GM18909 (cell line): ENCODE data around the gene FAM90A26.
"Not testable (repeated sequence)": the region's sequence is repeated elsewhere in the genome, so short reads cannot be mapped to it uniquely, and the experiment has no call there.

Source experiments
- ATAC-seq: cut with Tn5 transposase; IDR thresholded peaks from one replicate; pipeline ENCODE4 v1.9.1; 2021; ENCODE audit warnings: mild to moderate bottlenecking; ENCODE audit not compliant: unreplicated experiment, poor library complexity

Gene FAM90A26

GRCh38 chr4:9169791-9170459 lies at the start of gene FAM90A26:
TSS of gene FAM90A26 (plus strand) at chr4:9170409. CDS start at chr4:9173173, 2,764 bp downstream.
- ATAC-seq, result not testable (repeated sequence)

- ATAC-seq, result not testable (repeated sequence)
Observed at GRCh38 chr4:9122711-9123110, 47.5 kb upstream of the FAM90A26 start.

- ATAC-seq, result not testable (repeated sequence)
Observed at GRCh38 chr4:9123572-9124007, 46.6 kb upstream of the FAM90A26 start.

GRCh38 chr4:9125601-9126161 lies 44.5 kb upstream of the FAM90A26 start:
- not testable (repeated sequence) for ATAC-seq

- ATAC-seq, result not testable (repeated sequence)
Observed at GRCh38 chr4:9131420-9131819, 38.8 kb upstream of the FAM90A26 start.

- not testable (repeated sequence) for ATAC-seq
Observed at GRCh38 chr4:9132849-9133248, 37.4 kb upstream of the FAM90A26 start.

GRCh38 chr4:9134011-9134410 lies 36.2 kb upstream of the FAM90A26 start:
- not testable (repeated sequence) for ATAC-seq

GRCh38 chr4:9134556-9134955 lies 35.7 kb upstream of the FAM90A26 start:
- ATAC-seq, result not testable (repeated sequence)

- ATAC-seq, result not testable (repeated sequence)
Observed at GRCh38 chr4:9141050-9141449, 29.2 kb upstream of the FAM90A26 start.

GRCh38 chr4:9142786-9143185 lies 27.4 kb upstream of the FAM90A26 start:
- not testable (repeated sequence) for ATAC-seq

GRCh38 chr4:9143421-9144080 lies 26.7 kb upstream of the FAM90A26 start:
- ATAC-seq, result no peak

- no peak for ATAC-seq
Observed at GRCh38 chr4:9146967-9147366, 23.2 kb upstream of the FAM90A26 start.

- ATAC-seq, result not testable (repeated sequence)
Observed at GRCh38 chr4:9147368-9147767, 22.8 kb upstream of the FAM90A26 start.

- not testable (repeated sequence) for ATAC-seq
Observed at GRCh38 chr4:9148611-9149409, 21.4 kb upstream of the FAM90A26 start.

GRCh38 chr4:9151809-9152179 lies 18.4 kb upstream of the FAM90A26 start:
- ATAC-seq, result not testable (repeated sequence)

GRCh38 chr4:9152180-9153007 lies 17.8 kb upstream of the FAM90A26 start:
- ATAC-seq, result peak; percentile 79

- ATAC-seq, result peak; percentile 96
Observed at GRCh38 chr4:9153008-9153570, 17.1 kb upstream of the FAM90A26 start.

GRCh38 chr4:9153571-9154157 lies 16.5 kb upstream of the FAM90A26 start:
- ATAC-seq, result not testable (repeated sequence)
